Stimulated activated naive CD8-positive, alpha-beta T cell treated with anti-CD3 and anti-CD28 coated beads, Interleukin-15, amount 100 ng/mL, for 72 hours (primary cell): ENCODE results near the gene ADAMTS15.

Source experiments
- ATAC-seq: fragments of 150-1000 bp; cut with Tn5 transposase; 2 replicates; pipeline ENCODE4 v1.10.0; 2021; ENCODE audit warnings: mild to moderate bottlenecking, moderate library complexity
- DNase-seq, 2 donors: peaks; one replicate each; pipeline ENCODE4 v3.0.0; 2021 to 2022
- H3K27ac Mint-ChIP-seq, 2 donors: one replicate each; pipeline ENCODE4 v1.8.0; 2022; ENCODE audit warnings: mild to moderate bottlenecking in 2 of 2, mixed read lengths in 2 of 2, moderate library complexity in 2 of 2
- H3K27me3 Mint-ChIP-seq: one replicate; pipeline ENCODE4 v1.8.0; 2022; ENCODE audit warnings: mixed read lengths
- H3K4me1 Mint-ChIP-seq: one replicate; pipeline ENCODE4 v1.8.0; 2022; ENCODE audit warnings: mild to moderate bottlenecking, mixed read lengths
- H3K4me3 Mint-ChIP-seq, 2 donors: one replicate each; pipeline ENCODE4 v1.8.0; 2022; ENCODE audit warnings: mild to moderate bottlenecking in 2 of 2, mixed read lengths in 2 of 2, moderate library complexity in 1 of 2
- H3K9me3 Mint-ChIP-seq, 2 donors: one replicate each; pipeline ENCODE4 v1.8.0; 2022; ENCODE audit warnings: mixed read lengths in 2 of 2

ADAMTS15 gene

DNA sequence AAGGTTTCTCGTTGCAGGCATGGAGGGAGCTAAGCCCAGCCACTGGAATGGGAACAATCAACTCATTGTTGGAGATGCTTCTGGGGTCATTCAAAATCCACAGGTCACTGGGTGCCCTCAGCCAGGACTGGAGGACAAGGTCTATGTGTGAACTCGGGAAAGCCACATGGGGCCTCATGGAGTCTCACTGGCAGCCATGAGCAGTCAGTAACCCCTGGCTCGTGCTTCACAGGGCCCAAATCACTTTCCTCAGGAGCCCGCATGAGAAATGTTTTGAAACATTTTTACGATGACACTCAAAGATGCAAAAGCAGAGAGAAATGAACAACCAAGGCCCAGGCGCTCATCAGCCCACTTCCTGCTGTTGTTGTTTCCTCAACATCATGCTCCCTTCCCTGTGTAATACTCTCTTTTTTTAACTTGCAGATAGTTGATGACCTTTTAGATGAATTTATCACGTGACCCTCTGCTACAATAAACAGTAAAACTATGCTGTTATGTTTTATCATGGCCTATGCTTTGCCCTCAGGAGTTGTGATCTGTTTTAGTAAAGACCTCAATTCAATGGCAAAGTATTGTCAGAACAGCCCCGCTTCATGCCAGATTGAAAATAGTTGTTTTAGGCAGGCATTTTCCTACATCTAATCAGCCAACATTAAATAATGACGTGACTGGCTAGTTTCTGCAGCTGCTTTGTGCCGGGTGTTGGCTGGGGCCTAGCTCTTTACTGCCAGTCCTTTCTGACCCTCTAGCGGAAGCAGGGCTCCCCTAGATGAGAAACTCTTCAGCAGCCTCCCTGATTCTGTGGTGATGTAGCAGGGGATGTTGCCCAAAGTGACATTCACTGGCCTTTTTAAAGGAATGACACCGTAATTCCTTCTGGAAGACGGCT is 39.7 kb downstream of the ADAMTS15 start:
- Mint-ChIP-seq H3K27ac (no peak overlapping the region), H3K4me1 (no peaks in the 10 kb centered on the region), H3K27me3 (no peaks in the 10 kb centered on the region), H3K4me3 (no peak overlapping the region), H3K9me3 (no peaks in the 10 kb centered on the region)
- ATAC-seq (no peak), DNase-seq (no peak)

DNA sequence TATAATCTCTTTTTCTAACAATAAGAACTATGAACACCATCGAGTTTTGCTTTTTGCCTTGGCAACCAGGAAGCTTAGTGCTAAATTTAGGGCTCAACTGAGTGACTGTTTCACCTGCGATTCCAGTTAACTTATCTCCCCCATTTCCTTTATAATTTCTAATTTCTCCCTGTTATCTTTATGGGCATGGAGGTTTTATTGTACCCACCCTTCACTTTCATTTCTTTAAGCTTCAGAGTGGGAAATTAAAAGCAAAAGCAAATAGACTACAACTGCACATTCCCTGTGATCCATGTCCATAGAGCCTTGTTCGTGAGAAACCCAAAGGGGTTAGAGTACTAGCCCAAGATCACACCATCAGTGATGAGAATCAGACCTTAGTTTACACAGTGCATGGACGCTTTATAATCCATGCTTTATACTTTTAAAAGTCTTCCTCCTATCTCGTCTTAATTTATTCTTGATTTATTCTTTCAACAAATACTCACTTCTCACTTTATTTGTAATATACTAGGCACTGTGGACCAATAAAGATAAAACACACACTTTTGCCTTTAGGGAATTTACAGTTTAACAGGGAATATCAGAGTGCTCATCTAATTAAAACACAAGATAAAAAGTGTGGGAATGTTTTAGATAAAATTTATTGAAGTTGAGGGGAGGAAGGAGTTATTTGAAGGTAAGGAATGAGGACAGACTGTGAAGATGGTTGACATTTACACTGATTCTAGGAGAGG is 40.6 kb downstream of the ADAMTS15 start:
- Mint-ChIP-seq H3K27me3 (no peaks in the 10 kb centered on the region), H3K4me3 (no peak overlapping the region), H3K9me3 (no peaks in the 10 kb centered on the region), H3K27ac (peak overlapping the region in 1 of 2 donors; percentile 70), H3K4me1 (no peaks in the 10 kb centered on the region)
- DNase-seq (no peak), ATAC-seq (no peak)

DNA sequence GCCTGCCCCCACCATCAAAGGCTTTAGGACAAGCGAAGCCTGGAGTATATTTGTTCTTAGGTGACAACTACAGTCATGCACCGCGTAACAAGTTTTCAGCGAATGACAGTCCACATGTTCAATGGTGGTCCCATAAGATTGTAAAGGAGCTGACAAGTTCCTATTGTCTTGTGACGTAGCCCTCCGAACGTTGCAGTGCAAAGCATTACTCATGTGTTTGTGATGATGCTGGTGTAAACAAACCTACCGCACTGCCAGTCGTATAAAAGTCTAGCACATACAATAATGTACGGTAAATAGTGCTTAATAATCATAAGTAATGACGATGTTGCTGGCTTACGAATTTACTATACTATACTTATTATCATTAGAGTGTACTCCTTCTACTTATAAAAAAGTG is 41.3 kb downstream of the ADAMTS15 start:
- Mint-ChIP-seq H3K27me3 (no peaks in the 10 kb centered on the region), H3K4me3 (no peak overlapping the region), H3K27ac (no peak overlapping the region), H3K4me1 (no peaks in the 10 kb centered on the region), H3K9me3 (no peaks in the 10 kb centered on the region)
- ATAC-seq (no peak), DNase-seq (no peak)

DNA sequence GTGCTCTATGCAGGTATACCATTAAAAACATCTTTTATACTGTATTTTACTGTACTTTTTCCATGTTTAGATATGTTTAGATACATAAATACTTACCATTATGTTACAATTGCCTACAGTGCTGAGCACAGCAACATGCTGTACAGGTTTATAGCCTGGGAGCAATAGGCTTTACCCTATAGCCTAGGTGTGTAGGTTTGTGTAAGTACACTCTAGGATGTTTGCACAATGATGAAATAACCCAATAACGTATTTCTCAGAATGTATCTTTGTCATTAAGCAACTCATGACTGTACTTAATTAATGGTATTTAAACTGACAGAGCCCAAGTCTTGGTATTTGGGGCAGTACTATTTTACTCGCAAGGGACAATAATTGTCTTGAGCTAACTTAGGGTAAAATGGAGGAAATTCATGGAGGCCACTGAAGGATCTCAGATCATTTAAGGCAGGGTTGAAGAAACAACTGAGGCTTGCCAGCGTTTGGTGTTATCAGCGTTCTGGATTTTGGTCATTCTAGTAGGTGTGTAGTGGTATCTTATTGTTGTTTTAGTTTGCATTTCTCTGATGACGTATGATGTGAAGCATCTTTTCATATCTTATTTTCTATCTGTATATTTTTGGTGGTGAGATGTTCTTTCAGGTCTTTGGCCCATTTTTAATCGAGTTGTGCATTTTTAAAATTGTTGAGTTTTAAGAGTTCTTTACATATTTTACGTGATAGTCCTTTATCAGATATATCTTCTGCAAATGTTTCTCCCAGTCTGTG is 42.4 kb downstream of the ADAMTS15 start:
- ATAC-seq = no peak
- Mint-ChIP-seq H3K4me3 (no peak overlapping the region), H3K27me3 (peaks cover 3% of the 10 kb centered on the region), H3K9me3 (no peaks in the 10 kb centered on the region), H3K27ac (no peak overlapping the region), H3K4me1 (no peaks in the 10 kb centered on the region)
- no peak for DNase-seq

DNA sequence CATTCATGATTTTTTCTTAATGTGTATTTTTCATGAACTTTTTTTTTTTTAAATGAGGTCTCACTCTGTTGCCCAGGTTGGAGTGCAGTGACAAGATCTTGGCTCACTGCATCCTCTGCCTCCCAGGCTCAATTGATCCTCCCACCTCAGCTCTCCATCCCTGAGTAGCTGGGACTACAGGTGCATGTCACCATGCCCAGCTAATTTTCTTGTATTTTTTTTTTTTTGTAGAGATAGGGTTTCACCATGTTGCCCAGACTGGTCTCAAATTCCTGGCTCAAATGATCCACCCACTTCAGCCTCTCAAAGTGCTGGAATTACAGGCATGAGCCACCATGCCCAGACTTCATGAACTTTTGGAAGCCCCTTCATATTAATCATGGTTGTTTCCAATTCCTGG is 49.7 kb downstream of the ADAMTS15 start:
- Mint-ChIP-seq H3K27me3 (peaks cover 22% of the 10 kb centered on the region), H3K4me1 (no peaks in the 10 kb centered on the region), H3K4me3 (no peak overlapping the region), H3K9me3 (no peaks in the 10 kb centered on the region), H3K27ac (no peak overlapping the region)
- ATAC-seq = no peak
- no peak for DNase-seq

DNA sequence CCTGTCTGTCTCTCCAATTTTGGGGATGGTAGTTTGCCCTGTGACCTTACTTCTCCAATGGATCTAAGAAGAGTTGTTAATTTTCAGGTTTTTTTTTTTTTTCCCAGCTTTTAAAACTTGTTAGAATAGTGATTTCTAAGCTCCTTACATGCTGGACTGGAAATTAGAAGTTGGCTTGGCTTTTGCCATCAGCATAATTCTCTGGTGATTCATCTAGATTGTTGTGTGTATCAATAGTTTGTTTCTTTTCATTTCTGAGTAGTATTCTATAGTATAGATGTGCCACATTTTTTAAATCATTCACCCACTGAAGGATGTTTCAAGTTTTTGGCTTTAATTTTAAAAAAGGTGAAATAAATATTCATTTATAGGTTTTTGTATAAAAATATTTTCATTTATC is 51.4 kb downstream of the ADAMTS15 start:
- Mint-ChIP-seq H3K27me3 (peaks cover 30% of the 10 kb centered on the region), H3K4me1 (no peaks in the 10 kb centered on the region), H3K9me3 (no peaks in the 10 kb centered on the region), H3K27ac (no peak overlapping the region), H3K4me3 (no peak overlapping the region)
- DNase-seq = no peak
- no peak for ATAC-seq

DNA sequence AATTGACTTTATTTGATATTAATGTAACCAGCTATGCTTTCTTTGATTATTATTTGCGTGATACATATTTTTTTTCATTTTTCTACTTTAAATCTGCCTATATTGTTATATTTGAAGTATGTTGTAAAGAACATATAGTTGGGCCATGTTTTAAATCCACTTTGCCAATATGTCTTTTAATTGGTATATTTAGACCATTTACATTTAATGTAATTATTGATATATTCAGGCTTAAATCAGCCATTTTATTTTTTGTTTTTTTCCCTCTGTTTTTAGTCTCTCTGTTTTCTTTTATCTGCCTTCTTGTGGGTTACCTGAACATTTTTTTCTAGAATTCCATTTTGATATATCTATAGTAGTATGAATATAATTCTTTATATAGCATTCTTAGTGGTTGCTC is 55.9 kb downstream of the ADAMTS15 start:
- Mint-ChIP-seq H3K9me3 (peaks cover 25 to 37% of the 10 kb centered on the region in 2 donors), H3K27me3 (peaks cover 22% of the 10 kb centered on the region), H3K27ac (no peak overlapping the region), H3K4me1 (no peaks in the 10 kb centered on the region), H3K4me3 (no peak overlapping the region)
- ATAC-seq (no peak), DNase-seq (no peak)

DNA sequence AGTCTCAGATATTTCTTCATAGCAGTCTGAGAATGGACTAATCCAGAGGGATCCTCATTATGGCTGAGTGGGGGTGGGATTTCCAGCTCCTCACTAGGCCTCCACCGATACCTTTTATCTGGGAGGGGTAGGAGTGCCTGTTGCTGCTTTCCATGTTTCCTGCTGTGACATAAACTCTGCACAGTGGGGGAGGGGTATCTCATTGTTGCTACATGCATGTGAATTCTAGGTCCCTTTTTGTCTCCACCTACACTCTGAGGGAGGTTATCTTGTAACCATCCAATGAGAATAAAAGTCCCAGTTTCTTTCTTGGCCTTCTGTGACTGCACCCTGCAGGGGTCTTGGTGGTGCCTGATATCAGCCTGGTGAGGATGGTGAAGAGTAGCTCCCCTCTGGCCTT is 60.5 kb downstream of the ADAMTS15 start:
- Mint-ChIP-seq H3K4me1 (no peaks in the 10 kb centered on the region), H3K27ac (peak overlapping the region in 1 of 2 donors; percentile 77), H3K27me3 (peaks cover 11% of the 10 kb centered on the region), H3K4me3 (no peak overlapping the region), H3K9me3 (peaks cover 25 to 37% of the 10 kb centered on the region in 2 donors)
- DNase-seq (no peak), ATAC-seq (no peak)

DNA sequence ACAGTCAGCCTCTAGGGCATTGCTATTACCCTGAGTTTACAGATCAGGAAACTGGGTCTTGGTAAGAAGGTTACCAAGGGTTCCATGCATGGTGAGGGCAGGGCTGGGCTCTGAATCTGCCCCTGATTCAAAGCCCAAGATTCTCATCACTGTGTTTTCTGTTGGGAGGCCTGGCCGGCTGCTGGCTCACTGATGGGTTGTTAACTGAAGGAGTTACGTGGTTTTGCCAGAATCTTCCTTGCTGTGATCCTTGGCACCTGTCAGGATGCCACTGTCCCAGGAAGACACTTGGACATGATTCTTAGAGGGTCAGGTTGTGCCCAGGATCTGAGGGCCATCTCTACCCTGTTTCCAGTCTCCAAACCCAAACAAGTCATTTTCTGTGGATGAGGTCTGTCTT is 61.5 kb downstream of the ADAMTS15 start:
- DNase-seq (no peak), ATAC-seq (no peak)
- Mint-ChIP-seq H3K4me1 (no peaks in the 10 kb centered on the region), H3K27me3 (peaks cover 14% of the 10 kb centered on the region), H3K4me3 (no peak overlapping the region), H3K9me3 (peaks cover 25 to 37% of the 10 kb centered on the region in 2 donors), H3K27ac (no peak overlapping the region)

DNA sequence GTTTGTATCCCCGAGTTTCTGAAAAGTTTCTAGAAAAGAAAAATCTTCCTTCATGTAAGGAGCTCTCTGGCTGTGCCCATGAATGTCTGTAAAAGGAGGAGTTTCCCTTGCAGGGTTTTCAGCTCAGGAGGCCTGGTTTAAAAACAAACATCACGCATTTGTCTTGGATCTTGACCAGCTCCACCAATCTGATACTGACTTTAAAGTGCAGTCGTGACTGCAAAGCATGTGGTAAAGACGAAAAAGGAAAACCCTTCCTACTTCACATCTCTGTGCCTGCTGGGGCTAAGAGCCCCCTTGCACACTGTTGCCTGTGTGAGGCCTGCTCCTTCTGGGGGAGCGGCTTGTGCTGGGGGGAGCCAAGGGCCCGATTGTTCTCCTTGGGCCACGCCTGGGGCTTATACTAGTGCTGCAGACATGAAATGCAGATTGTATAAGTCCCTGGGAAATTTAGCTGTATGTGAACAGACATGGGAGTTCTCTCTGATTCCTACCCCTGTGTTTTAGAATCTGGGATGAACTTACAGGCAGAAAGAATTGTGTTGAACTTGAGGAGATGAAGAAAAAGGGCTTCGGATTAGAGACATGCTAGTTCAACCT is 62.1 kb downstream of the ADAMTS15 start:
- Mint-ChIP-seq H3K27me3 (peaks cover 14% of the 10 kb centered on the region), H3K4me1 (no peaks in the 10 kb centered on the region), H3K9me3 (peaks cover 20 to 31% of the 10 kb centered on the region in 2 donors), H3K4me3 (no peak overlapping the region), H3K27ac (no peak overlapping the region)
- no peak for DNase-seq
- ATAC-seq = no peak

DNA sequence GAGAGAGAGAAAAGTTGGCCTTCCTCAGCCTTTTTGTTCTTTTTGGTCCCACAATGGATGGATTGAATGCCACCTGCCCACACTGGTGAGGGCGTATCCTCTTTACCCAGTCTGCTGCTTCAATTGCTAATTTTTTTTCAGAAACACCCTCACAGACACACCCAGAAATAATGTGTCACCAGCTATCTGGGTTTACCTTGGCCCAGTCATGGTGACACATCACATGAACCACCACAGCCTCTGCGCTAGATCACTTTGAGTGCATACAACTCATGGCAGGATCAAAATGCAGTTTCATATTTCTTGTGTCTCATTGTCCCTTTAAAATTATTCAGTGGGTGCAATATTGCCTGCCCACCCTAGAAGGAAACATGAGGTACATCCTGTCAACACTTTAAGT is 63.3 kb downstream of the ADAMTS15 start:
- Mint-ChIP-seq H3K4me3 (no peak overlapping the region), H3K9me3 (peaks cover 10 to 19% of the 10 kb centered on the region in 2 donors), H3K27ac (no peak overlapping the region), H3K27me3 (peaks cover 14% of the 10 kb centered on the region), H3K4me1 (no peaks in the 10 kb centered on the region)
- ATAC-seq = no peak
- DNase-seq = no peak

DNA sequence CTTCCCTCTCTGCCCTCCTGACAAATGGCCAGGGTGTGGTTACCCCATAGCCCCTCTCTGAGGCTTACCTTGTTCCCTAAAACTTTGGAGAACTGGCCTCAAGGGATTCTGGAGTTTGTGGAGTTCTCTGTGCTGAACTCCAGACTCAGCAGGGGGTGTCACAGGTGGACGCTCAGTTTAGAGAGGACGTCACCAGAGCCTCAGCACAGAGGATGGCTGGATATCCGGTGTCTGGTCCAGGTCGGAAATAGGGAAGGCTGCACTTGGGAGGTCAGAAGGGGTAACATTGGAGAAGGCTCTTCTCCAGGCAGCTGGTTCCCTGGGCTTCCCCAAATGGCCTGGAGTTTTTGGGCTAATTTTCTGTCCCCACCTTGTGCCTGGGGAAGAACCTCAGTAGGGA is 64.2 kb downstream of the ADAMTS15 start:
- Mint-ChIP-seq H3K9me3 (peaks cover 8 to 13% of the 10 kb centered on the region in 2 donors), H3K27me3 (peaks cover 14% of the 10 kb centered on the region), H3K4me3 (no peak overlapping the region), H3K27ac (no peak overlapping the region), H3K4me1 (no peaks in the 10 kb centered on the region)
- DNase-seq = no peak
- peak; percentile 14 for ATAC-seq

DNA sequence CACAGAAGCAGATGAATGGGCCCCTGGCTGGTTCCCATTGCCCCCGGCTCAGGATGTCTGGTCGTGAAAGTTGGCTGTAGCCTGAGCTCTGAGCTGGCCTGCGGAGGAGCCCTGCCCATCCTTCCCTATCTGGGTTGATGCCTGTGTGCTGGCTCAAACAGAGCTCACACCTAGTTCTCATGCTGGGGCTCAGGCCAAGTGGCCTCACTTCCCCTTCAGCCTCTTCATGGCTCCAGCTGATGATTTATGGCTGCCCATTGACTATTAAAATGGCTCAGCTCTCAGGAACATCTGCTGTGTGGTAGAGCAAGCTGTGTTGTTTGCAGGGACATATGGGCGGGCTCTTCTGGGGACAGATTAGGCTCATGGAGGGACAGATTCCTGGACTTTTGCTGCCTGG is 64.7 kb downstream of the ADAMTS15 start:
- peaks cover 4 to 8% of the 10 kb centered on the region in 2 donors for H3K9me3 Mint-ChIP-seq
- ATAC-seq = no peak
- H3K27ac Mint-ChIP-seq = no peak overlapping the region
- peaks cover 14% of the 10 kb centered on the region for H3K27me3 Mint-ChIP-seq
- H3K4me3 Mint-ChIP-seq = no peak overlapping the region
- DNase-seq = no peak
- H3K4me1 Mint-ChIP-seq = no peaks in the 10 kb centered on the region

DNA sequence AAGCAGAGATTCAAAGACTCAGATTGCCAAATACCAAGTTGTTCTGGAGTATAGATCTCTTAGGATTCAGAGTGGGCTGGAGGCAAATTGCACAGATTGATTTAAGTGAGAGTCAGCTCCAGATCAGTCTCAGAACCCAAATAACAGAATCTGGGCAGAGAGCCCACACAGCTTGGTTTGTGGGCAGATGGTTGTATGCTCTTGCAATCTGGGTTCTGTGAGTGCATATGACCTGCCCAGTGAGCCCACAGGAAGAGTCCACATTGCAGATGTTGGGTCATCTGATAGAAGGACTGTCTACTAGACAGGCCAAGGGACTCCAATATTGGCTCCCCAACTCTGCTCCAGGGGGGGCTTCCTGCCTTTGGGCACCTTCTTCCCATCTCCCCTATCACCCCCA is 65.9 kb downstream of the ADAMTS15 start:
- Mint-ChIP-seq H3K4me3 (no peak overlapping the region), H3K27me3 (peaks cover 14% of the 10 kb centered on the region), H3K9me3 (no peaks in the 10 kb centered on the region), H3K27ac (no peak overlapping the region), H3K4me1 (no peaks in the 10 kb centered on the region)
- no peak for DNase-seq
- ATAC-seq = no peak

DNA sequence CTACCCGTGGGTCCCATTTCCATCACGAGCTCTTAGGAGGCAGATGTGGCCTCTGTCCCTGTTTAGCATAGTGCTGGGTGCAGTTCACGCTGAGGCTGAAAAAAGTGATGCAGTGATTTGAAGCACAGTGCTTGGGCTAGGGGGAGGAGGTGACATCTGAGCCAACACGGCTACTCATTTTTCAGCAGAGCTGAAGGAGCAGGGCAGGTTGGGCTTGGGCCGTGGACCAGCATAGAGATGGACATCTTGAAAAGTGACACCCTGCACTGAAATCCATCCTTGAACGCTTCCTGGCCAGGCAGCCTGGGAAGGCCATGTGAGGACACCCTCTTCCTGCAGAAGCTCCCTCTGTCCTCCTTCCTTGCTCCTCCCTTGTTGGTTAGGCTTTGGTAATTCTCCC is 66.4 kb downstream of the ADAMTS15 start:
- Mint-ChIP-seq H3K4me3 (no peak overlapping the region), H3K27ac (peak overlapping the region in 1 of 2 donors; percentile 60), H3K27me3 (peaks cover 14% of the 10 kb centered on the region), H3K9me3 (no peaks in the 10 kb centered on the region), H3K4me1 (no peaks in the 10 kb centered on the region)
- ATAC-seq (no peak), DNase-seq (no peak)
